Right lobe of liver (tissue), 6 donors: ENCODE results near the gene CCDC181. TPM values are rescaled to one million over a fixed set of nuclear protein-coding genes. Genes with fewer than 3 reads are reported as not detected.

Source experiments
- ATAC-seq, 4 donors: fragments of 200-7000 bp; cut with Tn5 transposase; one replicate each; pipeline ENCODE4 v1.9.1; 2020; ENCODE audit warnings: mild to moderate bottlenecking in 4 of 4, moderate library complexity in 4 of 4
- DNase-seq, 3 donors: peaks; one replicate each; pipeline ENCODE4 v3.0.0-alpha.2; 2020
- H3K27ac ChIP-seq, 3 donors: fragments of 200-600 bp; one replicate each; pipeline ENCODE4 v1.8.0; 2022
- H3K27me3 ChIP-seq, 2 donors: fragments of 200-600 bp; one replicate each; pipeline ENCODE4 v1.8.0; 2022
- H3K36me3 ChIP-seq, 4 donors: fragments of 200-600 bp; sonication (generic) in 1 of 4; one replicate each; pipeline versions ENCODE4 v1.5.1 to v1.8.0; 2017 to 2022; ENCODE audit warnings: control low read depth in 1 of 4
- H3K4me1 ChIP-seq, 4 donors: fragments of 200-600 bp; sonication (generic) in 1 of 4; one replicate each; pipeline versions ENCODE4 v1.5.1 to v1.8.0; 2017 to 2022; ENCODE audit warnings: control low read depth in 1 of 4
- H3K4me3 ChIP-seq, 3 donors: fragments of 200-600 bp; one replicate each; pipeline ENCODE4 v1.8.0; 2022
- H3K9me3 ChIP-seq, 4 donors: fragments of 200-600 bp; sonication (generic) in 1 of 4; one replicate each; pipeline versions ENCODE4 v1.5.1 to v1.8.0; 2017 to 2022; ENCODE audit warnings: control low read depth in 1 of 4
- POLR2A ChIP-seq: fragments of 450-650 bp; IDR thresholded peaks from one replicate; pipeline ENCODE4 v1.6.1; 2017; ENCODE audit warnings: antibody characterized with exemption, mild to moderate bottlenecking
- WGBS: methylation state at CpG from one replicate; pipeline ENCODE4 v1.1.6; 2018; ENCODE audit warnings: low coverage, low lambda C conversion rate; ENCODE audit not compliant: insufficient coverage; ENCODE audit errors: missing lambda C conversion rate; 5-methylcytosine and 5-hydroxymethylcytosine counted together
- intact Hi-C, 2 donors: fragments of 100-400 bp; cut with DNase I; formaldehyde crosslinking; loops; one replicate each; pipeline versions ENCODE4 v1.11.2 to v1.14.1; 2022
- total RNA-seq, 6 experiments: library from RNA; depleted of rRNA in 2 of 6; stranded (reverse); fragments of >200 nt in 2 of 6; fragmentation: NEBNext Ultra II Directional in 3 of 6; extraction: Animal tissue kit (Norgen Biotek cat#: 25700) in 3 of 6; gene quantifications; one replicate each; pipeline versions ENCODE4 v1.1.0 to v1.2.4, GENCODE V29; 2016 to 2023
- TF ChIP-seq, protein P1 (sequence below), 4 donors: fragments of 200-600 bp in 3 of 4; fragments of 450-650 bp in 1 of 4; IDR thresholded peaks; one replicate each; pipeline versions ENCODE4 v1.5.1 to v1.8.0; 2016 to 2022; ENCODE audit warnings: antibody characterized with exemption in 4 of 4, mild to moderate bottlenecking in 2 of 4
- donor health status: DM: no; HTN: yes; CAD: no.
- donor health status: DM: no; HTN: no; CAD: no.
- donor health status: DM: no; HTN: no; CAD: no.
- donor health status: DM: no; HTN: yes; CAD: no.
- donor health status: DM: no; HTN: yes; CAD: no.

Gene CCDC181
- total RNA-seq, 6 experiments from 2014 or later: 0.15 TPM; not detected in 5

DNA sequence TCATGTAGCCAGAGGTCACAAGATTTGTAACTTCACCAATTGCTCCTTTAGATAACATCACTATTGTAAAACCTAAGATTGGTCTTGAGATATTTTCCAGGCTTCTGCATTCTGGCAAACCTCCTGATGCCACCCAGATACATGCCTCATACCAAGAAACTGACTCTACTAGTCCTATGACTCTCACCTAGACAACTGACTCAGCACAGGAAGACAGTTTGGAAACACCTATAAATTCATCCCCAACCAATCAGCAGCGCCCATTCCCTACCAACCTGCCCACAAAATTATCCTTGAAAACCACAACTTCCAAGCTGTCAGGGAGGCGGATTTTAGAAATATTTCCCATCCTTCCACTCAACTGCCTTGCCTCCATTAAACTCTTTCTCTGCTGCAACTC lies 62.3 kb downstream of the CCDC181 start:
- no peak for TF ChIP-seq POLR2A
- TF ChIP-seq, protein P1, sequence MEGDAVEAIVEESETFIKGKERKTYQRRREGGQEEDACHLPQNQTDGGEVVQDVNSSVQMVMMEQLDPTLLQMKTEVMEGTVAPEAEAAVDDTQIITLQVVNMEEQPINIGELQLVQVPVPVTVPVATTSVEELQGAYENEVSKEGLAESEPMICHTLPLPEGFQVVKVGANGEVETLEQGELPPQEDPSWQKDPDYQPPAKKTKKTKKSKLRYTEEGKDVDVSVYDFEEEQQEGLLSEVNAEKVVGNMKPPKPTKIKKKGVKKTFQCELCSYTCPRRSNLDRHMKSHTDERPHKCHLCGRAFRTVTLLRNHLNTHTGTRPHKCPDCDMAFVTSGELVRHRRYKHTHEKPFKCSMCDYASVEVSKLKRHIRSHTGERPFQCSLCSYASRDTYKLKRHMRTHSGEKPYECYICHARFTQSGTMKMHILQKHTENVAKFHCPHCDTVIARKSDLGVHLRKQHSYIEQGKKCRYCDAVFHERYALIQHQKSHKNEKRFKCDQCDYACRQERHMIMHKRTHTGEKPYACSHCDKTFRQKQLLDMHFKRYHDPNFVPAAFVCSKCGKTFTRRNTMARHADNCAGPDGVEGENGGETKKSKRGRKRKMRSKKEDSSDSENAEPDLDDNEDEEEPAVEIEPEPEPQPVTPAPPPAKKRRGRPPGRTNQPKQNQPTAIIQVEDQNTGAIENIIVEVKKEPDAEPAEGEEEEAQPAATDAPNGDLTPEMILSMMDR (IDR thresholded peaks at IDR 0.05): no peak

DNA sequence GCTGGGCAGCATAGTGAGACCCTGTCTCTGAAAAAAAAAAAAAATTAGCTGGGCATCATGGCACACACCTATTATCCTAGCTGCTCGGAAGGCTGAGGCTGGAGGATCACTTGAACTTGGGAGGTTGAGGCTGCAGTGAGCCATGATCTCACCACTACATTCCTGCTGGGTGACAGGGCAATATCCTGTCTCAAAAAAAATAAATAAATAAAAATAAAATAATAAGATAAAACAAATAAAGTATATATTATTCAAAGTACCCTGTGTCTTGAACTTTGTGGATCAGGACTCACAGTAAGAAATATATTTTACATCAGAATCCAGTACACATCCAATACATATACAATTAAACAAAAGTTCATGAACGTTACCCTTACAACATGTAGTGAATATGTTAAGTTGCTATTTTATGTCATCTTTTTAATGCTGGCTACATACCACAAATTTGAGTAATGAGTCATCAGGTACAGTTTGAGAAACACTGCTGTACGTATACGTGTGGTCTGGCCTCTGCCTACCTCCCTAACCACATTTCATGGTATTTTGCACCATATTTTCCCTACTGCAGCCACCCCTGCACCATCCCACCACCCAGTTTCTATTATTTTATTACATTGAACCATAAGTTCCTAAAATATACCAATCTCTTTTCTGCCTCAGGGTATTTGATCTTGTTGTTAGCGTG lies 64.1 kb downstream of the CCDC181 start:
- intact Hi-C loops: no loop called here
- Histone ChIP-seq H3K4me3 (no peak overlapping the region), H3K36me3 (no peaks in the 10 kb centered on the region), H3K4me1 (no peaks in the 10 kb centered on the region), H3K27me3 (no peaks in the 10 kb centered on the region), H3K9me3 (no peaks in the 10 kb centered on the region), H3K27ac (no peak overlapping the region)
- no peak for DNase-seq
- no peak for ATAC-seq
- TF ChIP-seq POLR2A: no peak
- TF ChIP-seq, protein P1 (IDR thresholded peaks at IDR 0.05): no peak
- 66% methylated on average over 5 of the region's 5 CpGs for WGBS

More for the DNA sequence above, 62.3 kb downstream of the CCDC181 start:
- DNase-seq (no peak), ATAC-seq (no peak)
- no peaks in the 10 kb centered on the region for H3K9me3 ChIP-seq
- intact Hi-C loops: no loop called here
- H3K4me1 ChIP-seq: peaks cover 0 to 8% (median 0%) of the 10 kb centered on the region in 4 donors
- no peaks in the 10 kb centered on the region for H3K27me3 ChIP-seq
- no peak overlapping the region for H3K4me3 ChIP-seq
- H3K36me3 ChIP-seq: no peaks in the 10 kb centered on the region
- WGBS: 95% methylated on average over 2 of the region's 2 CpGs
- H3K27ac ChIP-seq: no peak overlapping the region

DNA sequence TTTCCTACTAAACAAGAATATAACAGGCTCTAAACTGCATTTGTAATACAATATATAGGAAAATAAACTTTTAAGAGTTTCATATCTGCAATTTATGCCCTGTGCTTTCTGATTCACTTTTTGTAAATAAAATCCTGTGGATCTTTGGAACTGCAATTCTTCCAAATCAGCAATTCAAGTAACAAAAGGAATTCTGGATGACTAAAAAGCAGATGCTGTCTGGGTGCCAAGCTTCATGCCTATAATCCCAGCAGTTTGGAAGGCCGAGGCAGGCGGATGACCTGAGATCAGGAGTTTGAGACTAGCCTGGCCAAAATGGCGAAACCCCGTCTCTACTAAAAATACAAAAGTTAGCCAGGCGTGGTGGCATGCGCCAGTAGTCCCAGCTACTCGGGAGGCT lies 66.0 kb downstream of the CCDC181 start:
- Histone ChIP-seq H3K4me1 (no peaks in the 10 kb centered on the region), H3K27ac (no peak overlapping the region), H3K36me3 (no peaks in the 10 kb centered on the region), H3K27me3 (no peaks in the 10 kb centered on the region), H3K9me3 (no peaks in the 10 kb centered on the region), H3K4me3 (no peak overlapping the region)
- intact Hi-C loops: no loop called here
- 85% methylated on average over 6 of the region's 7 CpGs for WGBS
- no peak for ATAC-seq
- DNase-seq: no peak
- TF ChIP-seq, protein P1 (IDR thresholded peaks at IDR 0.05): no peak
- no peak for TF ChIP-seq POLR2A

DNA sequence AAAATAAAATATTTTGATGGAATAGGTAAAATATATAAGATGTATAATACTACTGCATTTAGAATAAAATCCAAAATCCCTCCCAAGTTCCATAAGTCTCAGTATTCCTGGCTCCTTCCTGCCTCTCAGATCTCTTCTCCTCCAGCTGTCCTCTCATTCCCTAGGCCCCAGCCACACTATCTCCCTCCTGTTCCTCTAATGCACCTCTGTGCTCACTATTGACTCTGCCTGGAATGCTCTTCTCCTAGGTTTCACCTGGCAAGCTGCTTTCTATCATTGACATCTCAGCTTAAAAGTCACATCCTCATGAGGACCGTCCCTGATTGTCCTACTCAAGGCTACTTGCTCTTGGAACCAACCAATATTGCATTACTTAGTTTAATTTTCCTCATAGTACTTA lies 66.9 kb downstream of the CCDC181 start:
- no peak for ATAC-seq

More for the DNA sequence above, 66.9 kb downstream of the CCDC181 start:
- WGBS: 100% methylated on average over 1 of the region's 1 CpG
- no peaks in the 10 kb centered on the region for H3K27me3 ChIP-seq
- no peak for TF ChIP-seq POLR2A
- TF ChIP-seq, protein P1 (IDR thresholded peaks at IDR 0.05): no peak
- no peaks in the 10 kb centered on the region for H3K9me3 ChIP-seq
- no peak overlapping the region for H3K27ac ChIP-seq
- no peak for DNase-seq
- no peaks in the 10 kb centered on the region for H3K4me1 ChIP-seq
- no peaks in the 10 kb centered on the region for H3K36me3 ChIP-seq
- no peak overlapping the region for H3K4me3 ChIP-seq
- intact Hi-C loops: no loop called here
